SJCRH30 (cell line): ENCODE data around the gene C1QTNF8. TPM values are rescaled to one million over a fixed set of nuclear protein-coding genes. Genes with fewer than 3 reads are reported as not detected.

Experiments
- DNase-seq, 2 experiments: peaks; one replicate each; pipeline ENCODE4 v3.0.0-alpha.2; 2015 to 2020
- H3K27ac ChIP-seq: fragments of 250-450 bp; sonication (Bioruptor Pico); 2 replicates; pipeline ENCODE4 v1.5.1; 2020; ENCODE audit warnings: mild to moderate bottlenecking, moderate library complexity
- H3K27me3 ChIP-seq: fragments of 250-450 bp; sonication (Bioruptor Pico); 2 replicates; pipeline ENCODE4 v1.5.1; 2020; ENCODE audit warnings: mild to moderate bottlenecking, moderate library complexity
- H3K36me3 ChIP-seq: fragments of 250-450 bp; sonication (Bioruptor Pico); 2 replicates; pipeline ENCODE4 v1.5.1; 2020; ENCODE audit warnings: mild to moderate bottlenecking, moderate library complexity
- H3K4me1 ChIP-seq: fragments of 250-450 bp; sonication (Bioruptor Pico); 2 replicates; pipeline ENCODE4 v1.5.1; 2020; ENCODE audit warnings: mild to moderate bottlenecking, moderate library complexity
- H3K4me3 ChIP-seq: fragments of 250-450 bp; sonication (Bioruptor Pico); 2 replicates; pipeline ENCODE4 v1.5.1; 2020; ENCODE audit warnings: mild to moderate bottlenecking, moderate library complexity
- H3K9me3 ChIP-seq: fragments of 250-450 bp; sonication (Bioruptor Pico); replicated peaks from 2 replicates; pipeline ENCODE4 v1.5.1; 2020; ENCODE audit warnings: mild to moderate bottlenecking, moderate library complexity
- total RNA-seq: library from RNA; depleted of rRNA; stranded (reverse); fragments of >200 nt; shearing (Covaris generic); gene quantifications from 2 replicates; pipeline ENCODE4 v1.2.3, GENCODE V29; 2014

The C1QTNF8 gene
- total RNA-seq, 1 experiment from 2014 or later: not detected

DNA sequence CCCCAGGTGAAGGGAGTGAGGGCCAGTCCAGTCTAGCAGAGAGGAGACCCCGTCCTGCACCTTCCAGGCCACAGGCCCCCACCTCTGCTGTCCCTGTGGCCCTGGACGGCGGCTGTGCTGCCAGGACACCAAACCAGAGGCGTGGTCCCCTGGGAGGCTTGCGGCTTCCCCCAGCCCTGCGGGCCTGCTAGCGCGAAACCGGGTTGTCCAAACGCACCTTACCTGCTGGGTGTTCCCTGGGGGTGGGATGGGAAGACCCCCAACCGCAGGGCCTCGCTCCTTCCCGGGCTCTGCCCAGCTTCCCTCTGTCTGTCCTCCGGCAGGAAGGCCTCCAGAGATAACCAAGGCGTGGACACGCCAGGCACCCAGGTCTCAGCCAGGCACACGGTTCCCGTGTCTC lies 37.2 kb upstream of the C1QTNF8 start:
- no peaks in the 10 kb centered on the region for H3K9me3 ChIP-seq
- no peak for DNase-seq
- H3K36me3 ChIP-seq: no peaks in the 10 kb centered on the region

DNA sequence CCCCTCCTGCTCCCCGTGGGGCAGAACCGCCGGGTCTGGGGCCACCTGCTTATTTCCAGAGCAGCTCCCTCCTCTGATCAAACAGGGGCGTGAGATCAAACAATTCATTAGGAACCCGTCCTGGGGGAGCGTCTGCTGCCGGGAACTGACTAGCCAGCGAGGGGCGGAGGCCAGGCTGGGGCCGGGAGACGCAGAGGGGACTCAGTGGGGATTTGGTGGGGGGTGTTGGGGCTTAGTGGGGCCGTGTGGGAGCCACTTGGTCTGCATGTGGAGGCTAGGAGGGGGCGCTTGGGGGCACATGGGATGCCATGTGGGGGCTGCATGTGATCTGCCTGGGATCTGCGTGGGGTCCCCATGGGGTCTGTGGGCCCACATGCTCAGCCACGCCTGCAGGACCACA lies 36.4 kb upstream of the C1QTNF8 start:
- H3K4me1 ChIP-seq: no peaks in the 10 kb centered on the region
- peaks cover 15% of the 10 kb centered on the region for H3K27me3 ChIP-seq
- H3K4me3 ChIP-seq: no peak overlapping the region
- no peaks in the 10 kb centered on the region for H3K9me3 ChIP-seq
- no peak overlapping the region for H3K27ac ChIP-seq
- no peak for DNase-seq
- no peaks in the 10 kb centered on the region for H3K36me3 ChIP-seq

More for the DNA sequence above, 37.2 kb upstream of the C1QTNF8 start:
- Histone ChIP-seq H3K4me3 (no peak overlapping the region), H3K4me1 (no peaks in the 10 kb centered on the region), H3K27ac (no peak overlapping the region), H3K27me3 (peaks cover 15% of the 10 kb centered on the region)

DNA sequence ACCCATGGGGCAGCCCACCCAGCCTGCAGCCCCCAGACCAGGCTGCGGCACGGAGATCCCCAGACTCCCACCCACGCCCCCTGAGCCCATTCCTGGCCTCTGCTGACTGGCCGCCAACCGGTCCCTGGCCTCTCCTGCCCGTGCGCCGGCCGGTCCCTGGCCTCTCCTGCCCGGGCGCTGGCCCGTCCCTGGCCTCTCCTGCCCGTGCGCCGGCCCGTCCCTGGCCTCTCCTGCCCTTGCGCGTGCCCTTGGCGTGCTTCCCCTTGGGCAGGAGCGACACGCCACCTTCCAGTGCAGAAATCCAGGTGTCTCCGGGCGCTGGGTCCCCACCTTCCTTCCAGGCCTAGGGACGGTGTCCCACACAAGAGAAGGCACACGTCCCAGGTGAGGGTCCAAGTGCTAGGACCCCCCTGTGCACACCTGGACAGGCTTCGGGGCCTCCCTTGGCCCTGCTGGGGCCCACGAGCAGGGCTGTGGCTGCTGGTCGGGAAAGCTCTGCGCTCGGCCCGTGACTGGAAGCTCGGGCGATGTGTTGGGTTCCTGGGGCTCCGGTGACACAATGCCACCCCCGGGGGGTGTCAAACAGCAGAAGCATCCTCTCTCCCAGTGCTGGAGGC lies 35.4 kb upstream of the C1QTNF8 start:
- Histone ChIP-seq H3K4me1 (no peaks in the 10 kb centered on the region), H3K27ac (no peak overlapping the region), H3K4me3 (no peak overlapping the region), H3K27me3 (peaks cover 20% of the 10 kb centered on the region), H3K36me3 (no peaks in the 10 kb centered on the region), H3K9me3 (no peaks in the 10 kb centered on the region)
- DNase-seq: no peak

DNA sequence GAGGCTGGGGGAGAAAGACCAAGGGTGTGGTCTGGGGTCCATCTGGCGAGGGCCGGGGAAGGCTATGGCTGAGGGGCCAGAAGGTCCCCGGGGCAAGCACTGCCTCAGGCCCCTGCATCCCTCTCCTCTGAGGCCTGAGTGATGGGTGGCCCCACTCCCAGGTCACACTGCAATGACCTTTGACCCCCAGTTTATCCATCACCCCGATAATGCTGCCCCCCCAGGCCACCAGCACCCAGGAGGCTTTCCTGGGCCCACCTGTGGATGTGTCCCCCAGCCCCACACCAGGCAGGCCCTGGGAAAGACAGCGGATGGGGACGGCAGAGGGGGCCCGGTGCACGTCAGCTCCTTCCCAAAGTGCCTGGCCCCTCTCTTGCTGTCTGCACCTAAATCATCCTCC lies 34.3 kb upstream of the C1QTNF8 start:
- peaks cover 27% of the 10 kb centered on the region for H3K27me3 ChIP-seq
- DNase-seq: no peak

DNA sequence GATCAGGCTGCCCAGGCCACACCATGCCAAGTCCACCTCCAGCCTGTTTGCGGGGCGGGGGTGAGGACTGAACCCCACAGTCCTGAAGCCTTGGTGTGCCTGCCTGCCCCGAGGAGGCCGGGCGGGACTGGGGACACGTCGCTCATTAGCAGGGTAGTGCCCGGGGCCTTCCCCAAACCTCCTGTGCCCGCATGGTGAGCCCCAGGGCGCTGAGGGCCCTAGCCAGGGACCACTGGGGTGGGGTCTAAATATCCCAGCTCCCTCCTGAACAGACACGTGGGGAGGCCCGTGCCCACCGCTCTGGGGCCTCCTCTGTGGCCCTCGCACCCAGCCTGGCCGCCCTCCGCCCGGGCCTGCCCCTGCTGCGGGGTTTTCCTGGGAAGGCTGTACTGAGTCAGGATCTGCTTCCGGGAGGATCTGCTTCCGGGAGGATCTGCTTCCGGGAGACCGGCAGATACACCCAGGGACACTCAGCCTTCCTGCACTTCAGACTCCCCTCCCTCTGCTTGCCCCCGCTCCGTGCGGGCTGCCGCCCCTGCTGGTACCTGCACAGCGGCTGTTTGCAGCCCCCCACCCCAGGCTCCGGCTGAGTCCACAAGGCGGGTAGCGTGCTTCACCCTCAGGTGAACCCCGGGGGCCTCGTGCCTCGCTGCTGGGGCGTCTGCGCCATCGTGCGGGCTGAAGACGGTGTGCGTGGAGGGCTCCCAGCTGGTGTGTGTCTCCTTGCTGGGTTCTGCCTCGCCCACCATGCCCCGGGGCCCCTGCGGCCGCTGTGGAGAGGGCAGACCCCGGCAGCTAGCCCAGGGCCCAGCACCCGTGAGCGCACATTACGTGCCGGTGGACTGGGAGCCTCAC lies 33.3 kb upstream of the C1QTNF8 start:
- Histone ChIP-seq H3K4me1 (no peaks in the 10 kb centered on the region; the same call in 1 of the 2 replicates), H3K27ac (no peak overlapping the region), H3K9me3 (no peaks in the 10 kb centered on the region), H3K27me3 (peaks cover 37% of the 10 kb centered on the region), H3K36me3 (no peaks in the 10 kb centered on the region), H3K4me3 (no peak overlapping the region)
- DNase-seq: no peak

More for the DNA sequence above, 34.3 kb upstream of the C1QTNF8 start:
- Histone ChIP-seq H3K4me3 (no peak overlapping the region), H3K4me1 (no peaks in the 10 kb centered on the region; the same call in 1 of the 2 replicates), H3K36me3 (no peaks in the 10 kb centered on the region), H3K27ac (no peak overlapping the region), H3K9me3 (no peaks in the 10 kb centered on the region)

- no peaks in the 10 kb centered on the region; the same call in 1 of the 2 replicates for H3K4me1 ChIP-seq
- no peaks in the 10 kb centered on the region for H3K9me3 ChIP-seq
- H3K36me3 ChIP-seq: no peaks in the 10 kb centered on the region
- no peak for DNase-seq
- H3K4me3 ChIP-seq: no peak overlapping the region
- peaks cover 37% of the 10 kb centered on the region for H3K27me3 ChIP-seq
- no peak overlapping the region for H3K27ac ChIP-seq
Observed at GRCh38 chr16:1127971-1128715, 32.1 kb upstream of the C1QTNF8 start.

DNA sequence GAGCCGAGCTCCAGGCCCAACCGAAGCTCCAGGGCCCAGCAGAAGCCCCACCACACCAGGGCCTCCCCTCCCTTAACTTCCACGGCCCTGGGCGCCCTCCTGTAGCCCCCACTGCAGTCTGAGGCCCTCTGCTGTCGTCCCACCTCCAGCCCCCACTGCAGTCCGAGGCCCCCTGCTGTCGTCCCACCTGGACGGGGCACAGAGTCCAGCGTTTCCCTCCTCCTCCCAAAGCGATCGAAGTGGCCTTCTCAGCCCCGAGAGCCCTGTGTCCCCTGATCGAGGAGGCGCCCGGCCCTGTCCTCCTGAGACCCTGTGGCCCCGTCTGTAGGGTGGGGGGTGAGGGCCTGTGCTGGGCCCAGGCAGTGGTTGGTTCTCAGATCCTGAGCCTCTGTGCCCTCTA lies 31.1 kb upstream of the C1QTNF8 start:
- peaks cover 33% of the 10 kb centered on the region for H3K27me3 ChIP-seq
- no peaks in the 10 kb centered on the region for H3K36me3 ChIP-seq
- no peak overlapping the region for H3K27ac ChIP-seq
- no peak overlapping the region for H3K4me3 ChIP-seq
- H3K4me1 ChIP-seq: no peaks in the 10 kb centered on the region; the same call in 1 of the 2 replicates
- DNase-seq: no peak
- no peaks in the 10 kb centered on the region for H3K9me3 ChIP-seq

GRCh38 chr16:1126586-1126985 lies 30.5 kb upstream of the C1QTNF8 start:
- Histone ChIP-seq H3K27me3 (peaks cover 37% of the 10 kb centered on the region), H3K36me3 (no peaks in the 10 kb centered on the region)
- no peak for DNase-seq

GRCh38 chr16:1126044-1126443 lies 30.0 kb upstream of the C1QTNF8 start:
- H3K27ac ChIP-seq: no peak overlapping the region
- no peaks in the 10 kb centered on the region for H3K9me3 ChIP-seq
- no peaks in the 10 kb centered on the region; the same call in 1 of the 2 replicates for H3K4me1 ChIP-seq
- peaks cover 39% of the 10 kb centered on the region for H3K27me3 ChIP-seq
- DNase-seq: no peak
- no peaks in the 10 kb centered on the region for H3K36me3 ChIP-seq
- no peak overlapping the region for H3K4me3 ChIP-seq

More at GRCh38 chr16:1126586-1126985, 30.5 kb upstream of the C1QTNF8 start:
- Histone ChIP-seq H3K9me3 (no peaks in the 10 kb centered on the region), H3K4me3 (no peak overlapping the region), H3K4me1 (no peaks in the 10 kb centered on the region; the same call in 1 of the 2 replicates), H3K27ac (no peak overlapping the region)

GRCh38 chr16:1125471-1125870 lies 29.4 kb upstream of the C1QTNF8 start:
- peak; percentile 50 to 64 for DNase-seq
- H3K9me3 ChIP-seq: no peaks in the 10 kb centered on the region
- peaks cover 5% of the 10 kb centered on the region; the same call in 1 of the 2 replicates for H3K4me1 ChIP-seq
- H3K4me3 ChIP-seq: no peak overlapping the region
- no peak overlapping the region for H3K27ac ChIP-seq
- H3K27me3 ChIP-seq: peaks cover 42% of the 10 kb centered on the region
- no peaks in the 10 kb centered on the region for H3K36me3 ChIP-seq

GRCh38 chr16:1124795-1125194 lies 28.8 kb upstream of the C1QTNF8 start:
- Histone ChIP-seq H3K27me3 (peaks cover 42% of the 10 kb centered on the region), H3K9me3 (no peaks in the 10 kb centered on the region), H3K4me1 (peaks cover 10% of the 10 kb centered on the region), H3K4me3 (no peak overlapping the region), H3K36me3 (no peaks in the 10 kb centered on the region), H3K27ac (no peak overlapping the region)
- DNase-seq: no peak

- H3K27me3 ChIP-seq: peaks cover 42% of the 10 kb centered on the region
- no peak overlapping the region for H3K4me3 ChIP-seq
Observed at GRCh38 chr16:1124291-1124690, 28.2 kb upstream of the C1QTNF8 start.

DNA sequence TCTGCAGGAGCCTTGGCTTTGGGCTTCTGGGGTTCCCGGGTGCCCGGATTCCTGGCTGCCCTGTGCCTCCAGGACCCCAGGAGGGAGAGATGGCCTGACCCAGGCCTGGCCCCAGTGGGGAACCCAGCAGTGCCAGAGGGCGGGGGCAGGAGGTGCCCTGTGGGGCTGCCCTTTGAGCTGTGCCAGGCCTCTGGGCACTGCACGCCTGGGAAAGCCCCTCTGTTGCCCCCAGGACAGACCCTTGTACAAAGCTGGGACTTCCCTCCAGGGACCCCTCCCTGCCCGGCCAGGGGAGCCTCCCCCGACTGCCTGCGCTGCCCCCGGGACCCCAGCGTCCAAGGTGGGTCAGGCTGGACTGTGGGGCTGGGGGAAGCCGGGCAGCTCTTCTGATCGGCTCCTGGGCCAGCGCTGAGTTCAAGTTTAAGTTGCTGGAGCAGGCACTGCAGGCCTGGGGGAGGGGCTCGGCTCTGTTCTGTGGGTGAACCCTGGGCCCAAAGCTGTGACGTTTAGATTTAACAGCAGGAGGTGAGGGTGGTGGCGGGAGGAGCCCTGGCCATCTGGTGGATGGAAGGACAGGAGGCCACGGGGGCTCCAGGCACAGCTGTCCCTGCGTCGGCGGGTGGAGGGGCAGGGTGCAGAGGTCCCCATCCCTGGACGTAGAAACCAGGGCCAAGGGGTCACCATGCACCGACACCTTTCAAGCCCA lies 27.6 kb upstream of the C1QTNF8 start:
- no peak for DNase-seq
- peaks cover 42% of the 10 kb centered on the region for H3K27me3 ChIP-seq
- no peaks in the 10 kb centered on the region for H3K9me3 ChIP-seq
- H3K36me3 ChIP-seq: no peaks in the 10 kb centered on the region
- peaks cover 21% of the 10 kb centered on the region for H3K4me1 ChIP-seq
- H3K27ac ChIP-seq: no peak overlapping the region
- no peak overlapping the region for H3K4me3 ChIP-seq

More at GRCh38 chr16:1124291-1124690, 28.2 kb upstream of the C1QTNF8 start:
- peaks cover 15% of the 10 kb centered on the region for H3K4me1 ChIP-seq
- no peak for DNase-seq
- H3K9me3 ChIP-seq: no peaks in the 10 kb centered on the region
- no peak overlapping the region for H3K27ac ChIP-seq
- H3K36me3 ChIP-seq: no peaks in the 10 kb centered on the region

GRCh38 chr16:1122398-1122765 lies 26.3 kb upstream of the C1QTNF8 start:
- peaks cover 47% of the 10 kb centered on the region for H3K27me3 ChIP-seq
- peaks cover 22% of the 10 kb centered on the region for H3K4me1 ChIP-seq
- no peaks in the 10 kb centered on the region for H3K9me3 ChIP-seq
- no peak for DNase-seq
- H3K27ac ChIP-seq: no peak overlapping the region
- no peak overlapping the region for H3K4me3 ChIP-seq
- H3K36me3 ChIP-seq: no peaks in the 10 kb centered on the region
